ENCODE results near the gene ABAT. TPM values are rescaled to one million over a fixed set of nuclear protein-coding genes. Genes with fewer than 3 reads are reported as not detected.
"Not testable (repeated sequence)": the region's sequence is repeated elsewhere in the genome, so short reads cannot be mapped to it uniquely, and the experiment has no call there.

The ABAT gene
- total RNA-seq, 2 experiments from 2014 or later = 4.1 to 4.4 TPM

DNA sequence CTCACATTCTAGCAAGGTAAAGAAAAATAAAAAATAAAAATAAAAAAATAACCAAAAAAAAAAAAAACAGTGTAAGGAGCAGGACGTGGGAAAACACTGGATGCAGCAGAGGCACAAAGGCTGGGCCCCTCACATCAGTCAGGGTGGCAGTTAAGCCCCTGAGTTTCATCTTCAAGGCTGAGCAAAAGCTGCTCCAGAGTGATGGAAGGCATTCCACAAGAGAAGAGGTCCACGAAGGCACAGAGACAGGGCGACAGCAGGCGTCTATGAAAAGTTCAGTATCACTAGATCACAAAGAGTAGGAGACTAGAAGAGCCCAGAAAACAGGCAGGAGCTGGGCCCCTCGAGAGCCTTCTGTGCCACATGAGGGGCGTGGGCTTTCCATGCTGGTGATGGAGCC is 111.0 kb downstream of the ABAT start:
- CTCF ChIA-PET = interaction anchor here (0.8 kb wide), 1 partner anchor 36 kb away, joined by 3 read pairs; no protein-coding TSS in a partner anchor
- no peak overlapping the region for H3K4me3 Mint-ChIP-seq
- intact Hi-C loops (cut with DNase I, micrococcal nuclease) = no loop called here
- H3K4me1 Mint-ChIP-seq (ENCODE audit: low read depth) = no peaks in the 10 kb centered on the region
- no peaks in the 10 kb centered on the region for H3K36me3 ChIP-seq (ENCODE audit: insufficient read depth, low read length)
- POLR2A ChIA-PET = no interaction called here
- no peak overlapping the region for H3K27ac ChIP-seq (ENCODE audit: low read depth in 1 of 2, low read length in 2 of 2)
- no peaks in the 10 kb centered on the region for H3K27me3 Mint-ChIP-seq
- no peaks in the 10 kb centered on the region for H3K36me3 Mint-ChIP-seq (ENCODE audit: low read depth)
- ATAC-seq (ENCODE audit: poor library complexity) (no peak), DNase-seq (no peak)
- no peaks in the 10 kb centered on the region for H3K27me3 ChIP-seq (ENCODE audit: control insufficient read depth in 1 of 2, insufficient read depth in 2 of 2, low read length in 2 of 2)
- H3K4me1 ChIP-seq (ENCODE audit: insufficient read depth, low read length) = no peaks in the 10 kb centered on the region
- H3K9me3 Mint-ChIP-seq = no peaks in the 10 kb centered on the region
- H3K9me3 ChIP-seq (ENCODE audit: control insufficient read depth in 1 of 2, insufficient read depth in 1 of 2, low read length in 2 of 2) = no peaks in the 10 kb centered on the region
- H3K4me3 ChIP-seq (ENCODE audit: low read length) = no peak overlapping the region
- TF ChIP-seq, protein P1, sequence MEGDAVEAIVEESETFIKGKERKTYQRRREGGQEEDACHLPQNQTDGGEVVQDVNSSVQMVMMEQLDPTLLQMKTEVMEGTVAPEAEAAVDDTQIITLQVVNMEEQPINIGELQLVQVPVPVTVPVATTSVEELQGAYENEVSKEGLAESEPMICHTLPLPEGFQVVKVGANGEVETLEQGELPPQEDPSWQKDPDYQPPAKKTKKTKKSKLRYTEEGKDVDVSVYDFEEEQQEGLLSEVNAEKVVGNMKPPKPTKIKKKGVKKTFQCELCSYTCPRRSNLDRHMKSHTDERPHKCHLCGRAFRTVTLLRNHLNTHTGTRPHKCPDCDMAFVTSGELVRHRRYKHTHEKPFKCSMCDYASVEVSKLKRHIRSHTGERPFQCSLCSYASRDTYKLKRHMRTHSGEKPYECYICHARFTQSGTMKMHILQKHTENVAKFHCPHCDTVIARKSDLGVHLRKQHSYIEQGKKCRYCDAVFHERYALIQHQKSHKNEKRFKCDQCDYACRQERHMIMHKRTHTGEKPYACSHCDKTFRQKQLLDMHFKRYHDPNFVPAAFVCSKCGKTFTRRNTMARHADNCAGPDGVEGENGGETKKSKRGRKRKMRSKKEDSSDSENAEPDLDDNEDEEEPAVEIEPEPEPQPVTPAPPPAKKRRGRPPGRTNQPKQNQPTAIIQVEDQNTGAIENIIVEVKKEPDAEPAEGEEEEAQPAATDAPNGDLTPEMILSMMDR (IDR thresholded peaks at IDR 0.05) = no peak
- H3K27ac Mint-ChIP-seq = no peak overlapping the region

DNA sequence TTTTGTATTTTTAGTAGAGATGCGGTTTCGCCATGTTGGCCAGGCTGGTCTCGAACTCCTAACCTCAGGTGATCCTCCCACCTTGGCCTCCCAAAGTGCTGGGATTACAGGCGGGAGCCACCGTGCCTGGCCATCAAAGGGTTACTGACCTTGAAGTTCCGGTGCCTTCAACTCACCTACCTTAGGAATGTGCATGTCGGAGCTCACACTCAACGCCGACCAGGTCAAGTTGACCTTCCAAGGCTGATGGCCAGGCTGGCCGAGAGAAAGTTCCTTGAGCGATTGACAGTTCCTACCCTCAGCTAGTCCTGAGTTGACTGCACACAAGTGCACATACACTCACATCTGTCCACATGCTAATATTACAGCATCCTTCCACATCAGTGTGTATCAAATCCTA is 111.9 kb downstream of the ABAT start:
- H3K9me3 Mint-ChIP-seq; ATAC-seq (ENCODE audit: poor library complexity); CTCF ChIA-PET; H3K27me3 ChIP-seq (ENCODE audit: control insufficient read depth in 1 of 2, insufficient read depth in 2 of 2, low read length in 2 of 2); H3K4me1 Mint-ChIP-seq (ENCODE audit: low read depth); H3K4me3 Mint-ChIP-seq; intact Hi-C loops (cut with DNase I, micrococcal nuclease); POLR2A ChIA-PET; H3K36me3 Mint-ChIP-seq (ENCODE audit: low read depth); H3K27ac ChIP-seq (ENCODE audit: low read depth in 1 of 2, low read length in 2 of 2); H3K4me3 ChIP-seq (ENCODE audit: low read length); H3K27me3 Mint-ChIP-seq; DNase-seq; H3K27ac Mint-ChIP-seq; H3K4me1 ChIP-seq (ENCODE audit: insufficient read depth, low read length); H3K9me3 ChIP-seq (ENCODE audit: control insufficient read depth in 1 of 2, insufficient read depth in 1 of 2, low read length in 2 of 2); H3K36me3 ChIP-seq (ENCODE audit: insufficient read depth, low read length): not testable (repeated sequence)

DNA sequence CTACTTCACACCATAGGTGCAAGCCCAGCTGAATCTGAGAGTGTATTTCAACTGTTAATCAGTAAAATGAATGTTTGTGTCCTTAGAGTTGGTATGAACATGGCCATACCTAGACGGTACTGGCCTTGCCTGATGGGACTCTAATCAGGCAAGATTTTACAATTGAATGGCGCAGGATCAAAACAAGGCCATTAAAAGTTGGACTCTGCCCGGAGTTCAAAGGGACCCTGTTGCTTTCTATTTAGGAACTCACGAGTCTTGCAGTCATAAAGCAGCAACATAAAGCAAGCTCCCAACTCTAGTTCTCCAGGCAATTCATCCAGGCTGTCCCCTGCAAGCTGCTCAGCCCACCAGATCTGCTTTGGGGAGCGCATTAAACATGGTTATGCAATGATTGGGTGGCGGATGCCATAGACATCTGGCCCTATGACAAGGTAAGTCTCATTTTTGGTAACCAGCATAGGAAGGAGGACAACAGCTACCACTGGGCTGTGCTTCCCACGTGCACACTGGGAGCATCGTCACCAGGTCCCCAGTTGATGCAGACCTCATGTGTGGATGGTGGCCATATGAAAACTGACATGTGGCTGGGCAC is 114.3 kb downstream of the ABAT start:
- intact Hi-C loops (cut with DNase I, micrococcal nuclease) = no loop called here
- Mint-ChIP-seq H3K27ac (no peak overlapping the region), H3K9me3 (no peaks in the 10 kb centered on the region), H3K27me3 (no peaks in the 10 kb centered on the region), H3K4me1 (ENCODE audit: low read depth) (no peaks in the 10 kb centered on the region), H3K4me3 (no peak overlapping the region), H3K36me3 (ENCODE audit: low read depth) (peaks cover 6% of the 10 kb centered on the region)
- DNase-seq (no peak), ATAC-seq (ENCODE audit: poor library complexity) (no peak)
- TF ChIP-seq, protein P1 (IDR thresholded peaks at IDR 0.05) = no peak
- Histone ChIP-seq H3K9me3 (ENCODE audit: control insufficient read depth in 1 of 2, insufficient read depth in 1 of 2, low read length in 2 of 2) (no peaks in the 10 kb centered on the region), H3K36me3 (ENCODE audit: insufficient read depth, low read length) (no peaks in the 10 kb centered on the region), H3K4me3 (ENCODE audit: low read length) (no peak overlapping the region), H3K27ac (ENCODE audit: low read depth in 1 of 2, low read length in 2 of 2) (no peak overlapping the region), H3K4me1 (ENCODE audit: insufficient read depth, low read length) (no peaks in the 10 kb centered on the region), H3K27me3 (ENCODE audit: control insufficient read depth in 1 of 2, insufficient read depth in 2 of 2, low read length in 2 of 2) (no peaks in the 10 kb centered on the region)
- ChIA-PET CTCF (no interaction called here), POLR2A (no interaction called here)

DNA sequence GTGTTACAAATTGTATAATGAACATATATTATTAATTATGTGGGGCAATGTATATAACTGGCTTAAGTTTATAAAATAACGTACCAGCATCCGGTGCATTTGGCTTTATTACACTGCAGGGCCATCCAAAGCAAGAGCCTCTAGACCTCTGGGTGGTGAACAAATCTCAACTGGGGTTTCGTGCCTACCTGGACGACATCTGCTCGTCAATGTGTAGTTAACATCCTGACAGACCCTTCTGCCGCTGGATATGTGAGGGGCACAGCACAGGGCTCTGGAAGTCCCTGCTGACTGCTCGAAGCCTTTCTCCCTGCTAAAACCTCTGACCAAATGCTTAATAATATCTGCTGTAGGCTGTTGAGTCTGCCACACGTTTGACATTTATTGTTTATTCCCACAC is 120.7 kb downstream of the ABAT start:
- H3K27ac ChIP-seq (ENCODE audit: low read depth in 1 of 2, low read length in 2 of 2) = no peak overlapping the region
- no peak overlapping the region for H3K4me3 ChIP-seq (ENCODE audit: low read length)
- peaks cover 14% of the 10 kb centered on the region for H3K36me3 Mint-ChIP-seq (ENCODE audit: low read depth)
- H3K27me3 Mint-ChIP-seq = no peaks in the 10 kb centered on the region
- ATAC-seq (ENCODE audit: poor library complexity) = no peak
- intact Hi-C loops (cut with DNase I, micrococcal nuclease) = loop anchor here (2.0 to 5.0 kb wide), 4 partner anchors 123 to 1946 kb away; partner anchors contain the start of genes HAPSTR1 (in 2 of the 2), ABAT (in 1 of the 2) and METTL22 (in 1 of the 2)
- ChIA-PET POLR2A (no interaction called here), CTCF (no interaction called here)
- peaks cover 8% of the 10 kb centered on the region for H3K36me3 ChIP-seq (ENCODE audit: insufficient read depth, low read length)
- H3K9me3 ChIP-seq (ENCODE audit: control insufficient read depth in 1 of 2, insufficient read depth in 1 of 2, low read length in 2 of 2) = no peaks in the 10 kb centered on the region
- H3K4me3 Mint-ChIP-seq = peak overlapping the region; percentile 34
- peaks cover 38% of the 10 kb centered on the region for H3K4me1 ChIP-seq (ENCODE audit: insufficient read depth, low read length)
- no peak overlapping the region for H3K27ac Mint-ChIP-seq
- TF ChIP-seq, protein P1 (IDR thresholded peaks at IDR 0.05) = no peak
- H3K27me3 ChIP-seq (ENCODE audit: control insufficient read depth in 1 of 2, insufficient read depth in 2 of 2, low read length in 2 of 2) = no peaks in the 10 kb centered on the region
- peaks cover 42% of the 10 kb centered on the region for H3K4me1 Mint-ChIP-seq (ENCODE audit: low read depth)
- no peak for DNase-seq
- no peaks in the 10 kb centered on the region for H3K9me3 Mint-ChIP-seq
